ENCODE data around the gene BABAM2.

The BABAM2 gene

GRCh38 chr2:28292491-28292890, 402.0 kb downstream of the BABAM2 start:
- TF ChIP-seq MAX (IDR thresholded peaks at IDR 0.05; ENCODE audit: low read depth, low read length): no peak
- TF ChIP-seq POLR2A (IDR thresholded peaks at IDR 0.05; ENCODE audit: extremely low read depth, insufficient read length): no peak
- TF ChIP-seq CTCF (IDR thresholded peaks at IDR 0.05; ENCODE audit: low read depth, low read length): no peak
- TF ChIP-seq MYC (IDR thresholded peaks at IDR 0.05; ENCODE audit: low read depth, low read length): no peak
- no peak for DNase-seq (ENCODE audit: low read depth)
- H3K4me3 ChIP-seq (ENCODE audit: low read depth, low read length): no peak overlapping the region

GRCh38 chr2:28293416-28293815, 402.9 kb downstream of the BABAM2 start:
- no peak for DNase-seq (ENCODE audit: low read depth)
- TF ChIP-seq CTCF (IDR thresholded peaks at IDR 0.05; ENCODE audit: low read depth, low read length) (no peak), MYC (IDR thresholded peaks at IDR 0.05; ENCODE audit: low read depth, low read length) (no peak), MAX (IDR thresholded peaks at IDR 0.05; ENCODE audit: low read depth, low read length) (no peak), POLR2A (IDR thresholded peaks at IDR 0.05; ENCODE audit: extremely low read depth, insufficient read length) (no peak)
- H3K4me3 ChIP-seq (ENCODE audit: low read depth, low read length): no peak overlapping the region

- DNase-seq (ENCODE audit: low read depth): no peak
- no peak overlapping the region for H3K4me3 ChIP-seq (ENCODE audit: low read depth, low read length)
- TF ChIP-seq MAX (IDR thresholded peaks at IDR 0.05; ENCODE audit: low read depth, low read length) (no peak), POLR2A (IDR thresholded peaks at IDR 0.05; ENCODE audit: extremely low read depth, insufficient read length) (no peak)
These were observed 403.9 kb downstream of the BABAM2 start for GRCh38 chr2:28294451-28294850.

GRCh38 chr2:28296243-28296642, 405.7 kb downstream of the BABAM2 start:
- no peak overlapping the region for H3K4me3 ChIP-seq (ENCODE audit: low read depth, low read length)
- no peak for DNase-seq (ENCODE audit: low read depth)
- no peak for TF ChIP-seq MYC (IDR thresholded peaks at IDR 0.05; ENCODE audit: low read depth, low read length)
- TF ChIP-seq MAX (IDR thresholded peaks at IDR 0.05; ENCODE audit: low read depth, low read length): no peak
- TF ChIP-seq POLR2A (IDR thresholded peaks at IDR 0.05; ENCODE audit: extremely low read depth, insufficient read length): no peak
- no peak for TF ChIP-seq CTCF (IDR thresholded peaks at IDR 0.05; ENCODE audit: low read depth, low read length)

- no peak overlapping the region for H3K4me3 ChIP-seq (ENCODE audit: low read depth, low read length)
- no peak for DNase-seq (ENCODE audit: low read depth)
- no peak for TF ChIP-seq MYC (IDR thresholded peaks at IDR 0.05; ENCODE audit: low read depth, low read length)
- no peak for TF ChIP-seq CTCF (IDR thresholded peaks at IDR 0.05; ENCODE audit: low read depth, low read length)
- TF ChIP-seq POLR2A (IDR thresholded peaks at IDR 0.05; ENCODE audit: extremely low read depth, insufficient read length): no peak
- TF ChIP-seq MAX (IDR thresholded peaks at IDR 0.05; ENCODE audit: low read depth, low read length): no peak
These were observed 406.4 kb downstream of the BABAM2 start for GRCh38 chr2:28296904-28297303.

GRCh38 chr2:28297531-28297930, 407.0 kb downstream of the BABAM2 start:
- no peak overlapping the region for H3K4me3 ChIP-seq (ENCODE audit: low read depth, low read length)
- DNase-seq (ENCODE audit: low read depth): no peak
- TF ChIP-seq POLR2A (IDR thresholded peaks at IDR 0.05; ENCODE audit: extremely low read depth, insufficient read length) (no peak), MAX (IDR thresholded peaks at IDR 0.05; ENCODE audit: low read depth, low read length) (no peak), CTCF (IDR thresholded peaks at IDR 0.05; ENCODE audit: low read depth, low read length) (no peak), MYC (IDR thresholded peaks at IDR 0.05; ENCODE audit: low read depth, low read length) (no peak)
